ENCODE results near the gene NRDE2.

The NRDE2 gene, protein sequence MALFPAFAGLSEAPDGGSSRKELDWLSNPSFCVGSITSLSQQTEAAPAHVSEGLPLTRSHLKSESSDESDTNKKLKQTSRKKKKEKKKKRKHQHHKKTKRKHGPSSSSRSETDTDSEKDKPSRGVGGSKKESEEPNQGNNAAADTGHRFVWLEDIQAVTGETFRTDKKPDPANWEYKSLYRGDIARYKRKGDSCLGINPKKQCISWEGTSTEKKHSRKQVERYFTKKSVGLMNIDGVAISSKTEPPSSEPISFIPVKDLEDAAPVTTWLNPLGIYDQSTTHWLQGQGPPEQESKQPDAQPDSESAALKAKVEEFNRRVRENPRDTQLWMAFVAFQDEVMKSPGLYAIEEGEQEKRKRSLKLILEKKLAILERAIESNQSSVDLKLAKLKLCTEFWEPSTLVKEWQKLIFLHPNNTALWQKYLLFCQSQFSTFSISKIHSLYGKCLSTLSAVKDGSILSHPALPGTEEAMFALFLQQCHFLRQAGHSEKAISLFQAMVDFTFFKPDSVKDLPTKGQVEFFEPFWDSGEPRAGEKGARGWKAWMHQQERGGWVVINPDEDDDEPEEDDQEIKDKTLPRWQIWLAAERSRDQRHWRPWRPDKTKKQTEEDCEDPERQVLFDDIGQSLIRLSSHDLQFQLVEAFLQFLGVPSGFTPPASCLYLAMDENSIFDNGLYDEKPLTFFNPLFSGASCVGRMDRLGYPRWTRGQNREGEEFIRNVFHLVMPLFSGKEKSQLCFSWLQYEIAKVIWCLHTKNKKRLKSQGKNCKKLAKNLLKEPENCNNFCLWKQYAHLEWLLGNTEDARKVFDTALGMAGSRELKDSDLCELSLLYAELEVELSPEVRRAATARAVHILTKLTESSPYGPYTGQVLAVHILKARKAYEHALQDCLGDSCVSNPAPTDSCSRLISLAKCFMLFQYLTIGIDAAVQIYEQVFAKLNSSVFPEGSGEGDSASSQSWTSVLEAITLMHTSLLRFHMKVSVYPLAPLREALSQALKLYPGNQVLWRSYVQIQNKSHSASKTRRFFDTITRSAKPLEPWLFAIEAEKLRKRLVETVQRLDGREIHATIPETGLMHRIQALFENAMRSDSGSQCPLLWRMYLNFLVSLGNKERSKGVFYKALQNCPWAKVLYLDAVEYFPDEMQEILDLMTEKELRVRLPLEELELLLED

GRCh38 chr14:90331497-90332270 lies at the start of gene NRDE2:
NRDE2 (minus strand) TSS chr14:90331941; CDS start chr14:90331904, 37 bp downstream.
- peak; percentile 99 for DNase-seq

DNA sequence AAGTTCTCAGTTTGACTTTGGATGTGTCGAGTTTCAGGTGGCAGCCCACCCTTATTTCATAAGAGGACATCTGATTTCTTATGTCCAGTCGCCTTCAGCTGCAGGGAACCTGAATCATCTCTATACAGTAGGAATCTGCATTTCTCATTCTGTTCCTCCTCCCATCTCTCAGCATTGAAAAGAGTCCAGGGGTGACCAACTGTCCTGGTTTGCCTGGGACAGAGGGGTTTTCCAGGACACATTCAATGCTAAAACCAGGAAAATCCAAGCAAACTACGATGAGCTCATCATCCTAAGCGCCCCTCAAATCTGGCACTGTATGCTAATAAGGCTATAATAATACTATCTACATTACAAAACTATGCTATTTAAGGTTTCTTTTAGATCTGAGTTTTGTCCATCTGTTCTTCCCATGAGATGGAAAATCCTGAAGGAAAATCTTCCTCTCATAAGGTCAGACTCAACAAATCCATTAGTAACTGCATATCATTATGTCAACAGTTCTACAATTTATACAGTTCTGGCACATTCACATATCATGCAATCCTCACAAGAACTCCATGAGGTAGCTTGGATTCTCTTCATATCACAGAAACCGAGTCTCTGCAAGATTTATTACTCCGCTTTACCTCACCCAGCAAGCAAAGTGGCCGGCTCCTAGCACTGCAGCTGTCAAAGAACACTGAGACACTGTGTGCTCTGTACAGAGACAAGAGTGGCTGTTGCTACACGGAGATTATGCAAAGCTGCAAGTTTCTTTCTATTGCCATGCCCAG lies 49.5 kb upstream of the NRDE2 start:
- no peak for DNase-seq

- DNase-seq: no peak
These were observed 47.4 kb upstream of the NRDE2 start for GRCh38 chr14:90379106-90379505.

DNA sequence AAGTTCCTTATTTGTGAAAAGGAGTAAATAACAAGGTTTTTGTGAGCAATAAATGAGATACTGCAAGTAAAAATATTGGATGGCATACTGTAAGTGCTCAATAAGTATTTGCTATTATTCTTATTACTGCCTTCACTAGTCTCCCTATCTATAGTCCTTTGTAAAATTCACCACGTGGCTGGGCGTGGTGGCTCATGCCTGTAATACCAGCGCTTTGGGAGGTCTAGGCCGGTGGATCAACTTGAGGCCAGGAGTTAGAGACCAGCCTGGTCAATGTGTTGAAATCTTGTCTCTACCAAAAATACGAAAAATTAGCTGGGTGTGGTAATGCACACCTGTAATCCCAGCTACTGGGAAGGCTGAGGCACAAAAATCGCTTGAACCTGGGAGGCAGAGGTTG lies 46.5 kb upstream of the NRDE2 start:
- DNase-seq: no peak

DNA sequence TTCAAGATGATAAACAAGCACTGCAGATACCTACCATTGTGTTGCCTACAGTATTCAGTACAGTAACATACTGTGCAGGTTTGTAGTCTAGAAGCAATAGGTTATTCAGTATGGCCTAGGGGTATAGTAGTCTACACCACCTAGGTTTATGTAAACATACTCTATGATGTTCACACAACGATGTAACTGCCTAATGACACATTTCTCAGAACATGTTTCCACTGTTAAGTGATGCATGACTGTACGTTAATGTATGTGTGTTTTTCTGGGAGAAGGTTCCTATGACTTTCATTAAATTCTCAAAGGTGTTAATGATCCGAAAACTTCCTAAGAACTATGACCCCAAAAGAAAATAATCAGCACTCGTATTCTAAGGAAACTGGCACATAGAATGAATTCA lies 44.2 kb upstream of the NRDE2 start:
- no peak for DNase-seq

- no peak for DNase-seq
These were observed 43.1 kb upstream of the NRDE2 start for GRCh38 chr14:90374813-90375212.

GRCh38 chr14:90373887-90374286 lies 42.1 kb upstream of the NRDE2 start:
- DNase-seq: no peak

- DNase-seq: no peak
These were observed 37.4 kb upstream of the NRDE2 start for GRCh38 chr14:90368946-90369721.

GRCh38 chr14:90362558-90362896 lies 30.8 kb upstream of the NRDE2 start:
- no peak for DNase-seq

- DNase-seq: no peak
These were observed 30.3 kb upstream of the NRDE2 start for GRCh38 chr14:90361865-90362557.

DNA sequence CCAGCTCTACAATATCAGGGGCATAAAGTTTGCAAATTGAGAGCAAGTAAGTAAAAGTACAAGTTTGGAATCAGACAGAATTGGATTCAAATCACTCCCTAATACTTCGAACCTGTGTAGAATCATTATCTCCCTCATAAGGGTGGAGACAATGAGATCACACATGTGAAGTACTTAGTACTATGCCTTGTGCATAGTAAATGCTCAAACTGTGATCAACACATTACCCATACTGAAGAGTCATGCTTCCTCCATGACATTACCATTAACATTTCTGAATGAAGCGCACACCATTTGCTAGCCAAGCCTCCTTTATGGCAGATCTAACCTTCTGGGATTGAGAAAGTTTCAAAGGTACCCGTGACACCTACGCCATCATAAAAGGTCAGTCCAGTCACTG lies 26.6 kb upstream of the NRDE2 start:
- DNase-seq: no peak

GRCh38 chr14:90356925-90357324 lies 25.2 kb upstream of the NRDE2 start:
- DNase-seq: no peak

GRCh38 chr14:90355540-90356518 lies 24.1 kb upstream of the NRDE2 start:
- DNase-seq: no peak

- DNase-seq: no peak
These were observed 23.0 kb upstream of the NRDE2 start for GRCh38 chr14:90354551-90355298.

GRCh38 chr14:90349739-90350138 lies 18.0 kb upstream of the NRDE2 start:
- no peak for DNase-seq

DNA sequence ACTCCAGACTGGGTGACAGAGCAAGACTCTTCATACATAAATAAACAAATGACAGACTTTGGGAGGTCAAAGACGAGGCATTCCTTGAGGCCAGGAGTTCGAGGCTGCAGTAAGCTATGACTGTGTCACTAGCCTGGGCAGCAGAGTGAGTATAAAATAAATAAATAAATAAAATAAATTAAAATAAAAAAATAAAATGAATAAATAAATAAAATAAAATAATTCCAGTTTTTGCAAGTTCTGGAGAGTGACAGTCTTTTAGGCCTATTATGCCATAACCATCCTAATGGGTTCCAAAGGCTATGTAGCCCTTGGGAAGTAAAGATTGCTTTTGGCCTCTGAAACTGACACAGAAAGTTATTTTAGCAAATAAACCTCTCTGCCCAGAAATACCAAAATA lies 16.5 kb upstream of the NRDE2 start:
- DNase-seq: no peak

DNA sequence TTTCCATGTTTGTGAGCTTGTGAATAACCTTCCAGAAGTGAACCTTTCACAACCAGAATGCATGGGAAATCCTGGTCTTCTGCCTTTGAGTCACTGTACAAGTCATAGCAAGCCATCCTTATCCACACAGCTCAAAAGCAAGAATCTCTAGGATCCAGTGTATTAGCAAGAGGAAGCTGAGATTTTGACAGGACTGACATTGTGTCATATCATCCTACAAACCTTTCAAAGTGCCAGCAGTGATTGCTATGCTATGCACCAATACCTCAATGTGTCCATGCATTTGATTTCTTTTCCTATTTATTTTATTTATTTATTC lies 13.5 kb upstream of the NRDE2 start:
- DNase-seq: no peak
